H9 (cell line): ENCODE results near the gene ZNF124. TPM values are rescaled to one million over a fixed set of nuclear protein-coding genes. Genes with fewer than 3 reads are reported as not detected.

Experiments
- DNase-seq: peaks from one replicate; pipeline ENCODE4 v3.0.0-alpha.2; 2017
- H2AFZ ChIP-seq: one replicate; pipeline ENCODE4 v1.6.1; 2013; ENCODE audit warnings: mild to moderate bottlenecking, low read length, control low read depth, moderate library complexity
- H2AK5ac ChIP-seq: 2 replicates; pipeline ENCODE4 v1.6.1; 2013; ENCODE audit warnings: low read length, control low read depth, mixed read lengths; ENCODE audit not compliant: insufficient read length
- H2BK120ac ChIP-seq: one replicate; pipeline ENCODE4 v1.6.1; 2013; ENCODE audit warnings: low read depth, mild to moderate bottlenecking, low read length, control low read depth, inconsistent platforms; ENCODE audit not compliant: poor library complexity, severe bottlenecking
- H2BK12ac ChIP-seq: 2 replicates; pipeline ENCODE4 v1.6.1; 2013; ENCODE audit warnings: low read length, control low read depth, mixed read lengths, low read depth; ENCODE audit not compliant: insufficient read length
- H2BK15ac ChIP-seq: 2 replicates; pipeline ENCODE4 v1.6.1; 2013; ENCODE audit warnings: low read depth, low read length, control low read depth
- H2BK20ac ChIP-seq: one replicate; pipeline ENCODE4 v1.6.1; 2013; ENCODE audit warnings: low read depth, mild to moderate bottlenecking, low read length, control low read depth, inconsistent platforms; ENCODE audit not compliant: poor library complexity, severe bottlenecking
- H2BK5ac ChIP-seq: 2 replicates; pipeline ENCODE4 v1.6.1; 2013; ENCODE audit warnings: low read length, control low read depth, mixed read lengths; ENCODE audit not compliant: insufficient read length
- H3K14ac ChIP-seq: 2 replicates; pipeline ENCODE4 v1.6.1; 2013; ENCODE audit warnings: low read length, control low read depth; ENCODE audit not compliant: insufficient read depth
- H3K18ac ChIP-seq: 2 replicates; pipeline ENCODE4 v1.6.1; 2013; ENCODE audit warnings: low read depth, mild to moderate bottlenecking, mixed read lengths, low read length, control low read depth; ENCODE audit not compliant: insufficient read length
- H3K23ac ChIP-seq: 2 replicates; pipeline ENCODE4 v1.6.1; 2013; ENCODE audit warnings: low read length, control low read depth, mixed read lengths, low read depth; ENCODE audit not compliant: insufficient read length
- H3K23me2 ChIP-seq: 2 replicates; pipeline ENCODE4 v1.6.1; 2013; ENCODE audit warnings: low read depth, mild to moderate bottlenecking, mixed read lengths, low read length, control low read depth; ENCODE audit not compliant: insufficient read length, poor library complexity, severe bottlenecking
- H3K27ac ChIP-seq: 2 replicates; pipeline ENCODE4 v1.5.1; 2013; ENCODE audit warnings: low read length, control low read depth, mixed read lengths, low read depth; ENCODE audit not compliant: insufficient read length
- H3K27me3 ChIP-seq: 2 replicates; pipeline ENCODE4 v1.6.1; 2013; ENCODE audit warnings: low read length, control low read depth, inconsistent platforms; ENCODE audit not compliant: insufficient read depth
- H3K4ac ChIP-seq: 2 replicates; pipeline ENCODE4 v1.6.1; 2013; ENCODE audit warnings: low read depth, mild to moderate bottlenecking, control low read depth, inconsistent platforms, low read length, moderate library complexity
- H3K4me1 ChIP-seq: 2 replicates; pipeline ENCODE4 v1.6.1; 2013; ENCODE audit warnings: low read length, control low read depth, inconsistent platforms; ENCODE audit not compliant: insufficient read depth
- H3K4me2 ChIP-seq: 2 replicates; pipeline ENCODE4 v1.6.1; 2013; ENCODE audit warnings: low read length, control low read depth, mixed read lengths; ENCODE audit not compliant: insufficient read length, insufficient read depth
- H3K56ac ChIP-seq: 2 replicates; pipeline ENCODE4 v1.6.1; 2013; ENCODE audit warnings: low read depth, mild to moderate bottlenecking, mixed read lengths, low read length, control low read depth; ENCODE audit not compliant: insufficient read length
- H3K79me1 ChIP-seq: 2 replicates; pipeline ENCODE4 v1.6.1; 2013; ENCODE audit warnings: low read depth, mild to moderate bottlenecking, moderate library complexity, low read length, control low read depth, inconsistent platforms; ENCODE audit not compliant: insufficient read depth, poor library complexity, severe bottlenecking
- H3K79me2 ChIP-seq: 2 replicates; pipeline ENCODE4 v1.6.1; 2013; ENCODE audit warnings: low read length, control low read depth, inconsistent platforms; ENCODE audit not compliant: insufficient read depth
- H3K9ac ChIP-seq: 2 replicates; pipeline ENCODE4 v1.6.1; 2013; ENCODE audit warnings: low read length, control low read depth, mixed read lengths; ENCODE audit not compliant: insufficient read length; ENCODE audit errors: extremely low read depth
- H3K9me3 ChIP-seq: one replicate; pipeline ENCODE4 v1.6.1; 2013; ENCODE audit warnings: low read depth, low read length, inconsistent platforms; ENCODE audit not compliant: control insufficient read depth
- H3T11ph ChIP-seq: one replicate; pipeline ENCODE4 v1.6.1; 2013; ENCODE audit warnings: mild to moderate bottlenecking, low read length, control low read depth, inconsistent platforms
- H4K20me1 ChIP-seq: one replicate; pipeline ENCODE4 v1.6.1; 2013; ENCODE audit not compliant: control insufficient read depth, insufficient read length, insufficient read depth
- H4K5ac ChIP-seq: 2 replicates; pipeline ENCODE4 v1.6.1; 2013; ENCODE audit warnings: low read depth, mild to moderate bottlenecking, mixed read lengths, low read length, control low read depth; ENCODE audit not compliant: insufficient read length
- H4K8ac ChIP-seq: replicated peaks from 2 replicates; pipeline ENCODE4 v1.6.1; 2013; ENCODE audit warnings: low read length, control low read depth, mixed read lengths, low read depth; ENCODE audit not compliant: insufficient read length
- H4K91ac ChIP-seq: 2 replicates; pipeline ENCODE4 v1.6.1; 2013; ENCODE audit warnings: low read depth, mild to moderate bottlenecking, moderate library complexity, mixed read lengths, low read length, control low read depth; ENCODE audit not compliant: insufficient read length
- H3K27ac Mint-ChIP-seq, 3 experiments: 2 replicates in 2 of 3; 3 replicates in 1 of 3; pipeline ENCODE4 v1.8.0; 2020 to 2021; ENCODE audit warnings: mixed read lengths in 3 of 3, mild to moderate bottlenecking in 1 of 3, moderate library complexity in 1 of 3
- H3K27me3 Mint-ChIP-seq: 2 replicates; pipeline ENCODE4 v1.8.0; 2021; ENCODE audit warnings: low read depth, mild to moderate bottlenecking, moderate library complexity, mixed read lengths
- H3K36me3 Mint-ChIP-seq, 3 experiments: 2 replicates in 2 of 3; 3 replicates in 1 of 3; pipeline ENCODE4 v1.8.0; 2020 to 2021; ENCODE audit warnings: low read depth in 3 of 3, mixed read lengths in 3 of 3; ENCODE audit not compliant: insufficient read depth in 1 of 3
- H3K4me1 Mint-ChIP-seq, 2 experiments: 2 replicates each; pipeline ENCODE4 v1.8.0; 2020; ENCODE audit warnings: mixed read lengths in 2 of 2
- H3K4me3 Mint-ChIP-seq, 2 experiments: 2 replicates in 1 of 2; 3 replicates in 1 of 2; pipeline ENCODE4 v1.8.0; 2020 to 2021; ENCODE audit warnings: mild to moderate bottlenecking in 2 of 2, mixed read lengths in 2 of 2, moderate library complexity in 1 of 2
- H3K9me3 Mint-ChIP-seq, 2 experiments: 2 replicates in 1 of 2; 3 replicates in 1 of 2; pipeline ENCODE4 v1.8.0; 2020; ENCODE audit warnings: mild to moderate bottlenecking in 2 of 2, mixed read lengths in 2 of 2, moderate library complexity in 1 of 2
- WGBS: extraction: QIAGEN DNeasy Blood & Tissue Kit; methylation state at CpG from one replicate; pipeline ENCODE4 v1.1.7; 2013; ENCODE audit warnings: missing lambda C conversion rate, low lambda C conversion rate, mixed read lengths; ENCODE audit not compliant: insufficient read length; ENCODE audit errors: extremely low coverage; 5-methylcytosine and 5-hydroxymethylcytosine counted together
- total RNA-seq: library from RNA; stranded (reverse); gene quantifications from 2 replicates; pipeline ENCODE4 v1.2.1, GENCODE V29; 2021
- TF ChIP-seq, protein P1 (sequence below): fragments of 200-600 bp; sonication (generic); conservative IDR thresholded peaks from 3 replicates; pipeline ENCODE4 v1.8.0; 2021; ENCODE audit warnings: antibody characterized with exemption, mild to moderate bottlenecking

ZNF124 gene
- total RNA-seq, 1 experiment from 2014 or later = 50.6 TPM

GRCh38 chr1:247111259-247111699 is 60.5 kb downstream of the ZNF124 start:
- peaks cover 4% of the 10 kb centered on the region; the same call in 1 of the 2 replicates for H3K27me3 ChIP-seq
- H4K91ac ChIP-seq = no peak overlapping the region
- H4K8ac ChIP-seq = no peak overlapping the region
- H2BK5ac ChIP-seq = no peak overlapping the region
- H3K27ac ChIP-seq = no peak overlapping the region
- WGBS = no CpG with 5 or more reads among the region's 62 CpGs
- H2AK5ac ChIP-seq = no peak overlapping the region
- Mint-ChIP-seq H3K27ac (no peak overlapping the region), H3K4me3 (peak overlapping the region; percentile 54 to 77), H3K4me1 (peaks cover 5 to 11% of the 10 kb centered on the region in 2 experiments), H3K9me3 (peaks cover 0 to 3% of the 10 kb centered on the region in 2 experiments; a peak in 4 of 5 replicates), H3K36me3 (peaks cover 0 to 4% (median 0%) of the 10 kb centered on the region in 3 experiments; a peak in 3 of 7 replicates), H3K27me3 (peaks cover 53% of the 10 kb centered on the region)
- no peaks in the 10 kb centered on the region for H4K20me1 ChIP-seq
- TF ChIP-seq, protein P1, sequence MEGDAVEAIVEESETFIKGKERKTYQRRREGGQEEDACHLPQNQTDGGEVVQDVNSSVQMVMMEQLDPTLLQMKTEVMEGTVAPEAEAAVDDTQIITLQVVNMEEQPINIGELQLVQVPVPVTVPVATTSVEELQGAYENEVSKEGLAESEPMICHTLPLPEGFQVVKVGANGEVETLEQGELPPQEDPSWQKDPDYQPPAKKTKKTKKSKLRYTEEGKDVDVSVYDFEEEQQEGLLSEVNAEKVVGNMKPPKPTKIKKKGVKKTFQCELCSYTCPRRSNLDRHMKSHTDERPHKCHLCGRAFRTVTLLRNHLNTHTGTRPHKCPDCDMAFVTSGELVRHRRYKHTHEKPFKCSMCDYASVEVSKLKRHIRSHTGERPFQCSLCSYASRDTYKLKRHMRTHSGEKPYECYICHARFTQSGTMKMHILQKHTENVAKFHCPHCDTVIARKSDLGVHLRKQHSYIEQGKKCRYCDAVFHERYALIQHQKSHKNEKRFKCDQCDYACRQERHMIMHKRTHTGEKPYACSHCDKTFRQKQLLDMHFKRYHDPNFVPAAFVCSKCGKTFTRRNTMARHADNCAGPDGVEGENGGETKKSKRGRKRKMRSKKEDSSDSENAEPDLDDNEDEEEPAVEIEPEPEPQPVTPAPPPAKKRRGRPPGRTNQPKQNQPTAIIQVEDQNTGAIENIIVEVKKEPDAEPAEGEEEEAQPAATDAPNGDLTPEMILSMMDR = no peak
- H3K4me1 ChIP-seq = no peaks in the 10 kb centered on the region; the same call in 1 of the 2 replicates
- no peak overlapping the region for H3K4ac ChIP-seq
- no peak overlapping the region for H3K56ac ChIP-seq
- H2BK12ac ChIP-seq = no peak overlapping the region
- H3K4me2 ChIP-seq = peak overlapping the region; percentile 55
- no peak overlapping the region; the same call in 1 of the 2 replicates for H2BK15ac ChIP-seq
- no peaks in the 10 kb centered on the region for H3K79me2 ChIP-seq
- H3K18ac ChIP-seq = no peak overlapping the region
- H3K9ac ChIP-seq = no peak overlapping the region
- no peaks in the 10 kb centered on the region for H3K79me1 ChIP-seq
- H2BK120ac ChIP-seq = no peak overlapping the region
- peaks cover 8% of the 10 kb centered on the region for H3K23me2 ChIP-seq
- peak; percentile 47 for DNase-seq
- no peak overlapping the region for H4K5ac ChIP-seq
- no peak overlapping the region for H2BK20ac ChIP-seq
- H3K23ac ChIP-seq = no peak overlapping the region
- peak overlapping the region; percentile 51; the same call in 1 of the 2 replicates for H3K14ac ChIP-seq
- no peak overlapping the region for H3T11ph ChIP-seq
- no peak overlapping the region for H2AFZ ChIP-seq
- H3K9me3 ChIP-seq = no peaks in the 10 kb centered on the region
